HS-27A (cell line): ENCODE measurements around the gene CCDC88A.
"Not testable (repeated sequence)": the region's sequence is repeated elsewhere in the genome, so short reads cannot be mapped to it uniquely, and the experiment has no call there.

Experiments
- DNase-seq: peaks from one replicate; pipeline ENCODE4 v3.0.0-alpha.2; 2012; ENCODE audit warnings: low read depth, missing footprints

Gene CCDC88A

GRCh38 chr2:55421326-55421725 is 1.7 kb upstream of the CCDC88A start:
- no peak for DNase-seq

GRCh38 chr2:55420871-55421270 is 1.2 kb upstream of the CCDC88A start:
- DNase-seq = no peak

DNA sequence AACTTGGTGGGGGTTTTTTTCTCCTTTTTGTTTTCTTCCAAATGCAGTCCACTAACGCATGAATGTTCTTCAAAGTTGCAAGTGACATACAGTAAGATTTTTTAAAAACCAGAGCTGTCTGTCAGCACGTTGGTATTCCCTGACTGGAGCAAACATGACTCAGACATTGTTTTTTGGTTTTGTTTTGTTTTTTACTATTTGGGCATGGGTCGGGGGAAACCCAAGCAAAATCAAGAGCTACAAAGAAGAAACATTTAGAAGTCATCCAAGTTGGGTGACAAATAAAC is 726 bp upstream of the CCDC88A start:
- DNase-seq = no peak

GRCh38 chr2:55419233-55419678 is 400 bp downstream of the CCDC88A start:
- DNase-seq = no peak

DNA sequence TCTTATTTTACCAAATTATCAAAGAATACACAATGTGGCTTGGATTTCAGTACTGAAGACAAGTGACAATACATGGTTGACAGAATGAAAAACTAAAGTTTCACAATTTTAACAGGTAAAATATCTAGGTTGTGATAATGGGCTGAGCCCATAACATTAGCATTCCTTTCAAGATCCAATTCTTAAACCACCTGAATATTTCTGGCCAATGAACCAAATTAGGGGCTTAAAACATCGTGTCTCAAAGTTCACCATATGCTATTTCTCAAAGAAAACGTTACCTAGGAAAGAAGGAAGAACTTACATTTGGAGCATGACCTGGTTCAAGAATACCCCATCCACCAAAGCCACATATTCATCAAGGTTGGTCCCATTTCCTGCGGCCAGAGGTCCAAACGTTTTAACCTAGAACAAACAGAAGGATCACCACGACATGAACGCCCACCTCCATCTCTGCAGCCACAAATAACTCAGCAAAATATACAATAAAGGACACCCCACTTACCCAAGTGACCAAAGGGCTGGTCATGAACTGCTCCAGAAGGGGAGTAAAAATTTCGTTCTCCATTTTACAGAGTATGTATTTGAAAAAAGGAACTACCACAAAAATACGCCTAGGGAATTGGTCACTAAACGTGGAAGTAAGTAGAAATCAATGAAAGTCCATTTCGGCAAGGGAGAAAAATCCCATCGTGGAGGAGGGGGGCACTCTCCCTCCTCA is 984 bp downstream of the CCDC88A start:
- no peak for DNase-seq

DNA sequence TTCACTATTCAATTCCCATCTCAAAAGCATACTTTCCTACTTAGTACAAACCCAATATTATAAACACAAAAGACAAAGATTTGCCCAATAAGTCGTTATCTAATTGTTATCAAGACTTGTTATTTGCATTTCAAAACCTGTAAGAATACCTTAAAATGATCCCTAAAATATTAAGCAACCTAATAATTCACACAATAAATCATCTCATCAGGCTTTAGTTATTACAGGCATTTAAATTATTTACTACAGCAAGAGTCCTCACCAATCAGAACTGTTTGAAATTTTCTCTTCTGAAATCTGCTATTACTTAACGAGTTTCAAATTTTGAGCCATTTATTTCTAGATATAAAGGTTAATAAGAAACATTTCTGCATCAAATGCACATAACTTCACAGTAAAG is 1.6 kb downstream of the CCDC88A start:
- DNase-seq = no peak

GRCh38 chr2:55416786-55417568 is 2.7 kb downstream of the CCDC88A start:
- no peak for DNase-seq

DNA sequence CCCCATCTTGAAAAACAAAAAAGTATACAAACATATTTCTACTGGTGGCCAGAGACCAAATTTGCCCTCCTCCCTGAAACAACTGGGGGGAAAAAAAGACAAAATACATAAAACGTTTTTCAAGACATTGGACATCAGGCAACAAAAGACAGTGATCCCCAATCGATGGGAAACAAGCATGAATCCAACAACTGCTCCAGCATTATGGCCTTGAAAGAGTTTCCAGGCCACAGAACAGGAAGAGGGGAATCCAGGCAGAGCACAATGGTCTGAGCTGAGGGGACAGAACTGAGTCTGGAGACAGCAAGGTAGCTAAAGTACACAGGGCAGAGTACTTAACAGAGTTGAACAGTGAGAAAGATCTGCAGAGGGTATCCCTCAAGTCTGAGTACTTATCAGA is 4.4 kb downstream of the CCDC88A start:
- no peak for DNase-seq

DNA sequence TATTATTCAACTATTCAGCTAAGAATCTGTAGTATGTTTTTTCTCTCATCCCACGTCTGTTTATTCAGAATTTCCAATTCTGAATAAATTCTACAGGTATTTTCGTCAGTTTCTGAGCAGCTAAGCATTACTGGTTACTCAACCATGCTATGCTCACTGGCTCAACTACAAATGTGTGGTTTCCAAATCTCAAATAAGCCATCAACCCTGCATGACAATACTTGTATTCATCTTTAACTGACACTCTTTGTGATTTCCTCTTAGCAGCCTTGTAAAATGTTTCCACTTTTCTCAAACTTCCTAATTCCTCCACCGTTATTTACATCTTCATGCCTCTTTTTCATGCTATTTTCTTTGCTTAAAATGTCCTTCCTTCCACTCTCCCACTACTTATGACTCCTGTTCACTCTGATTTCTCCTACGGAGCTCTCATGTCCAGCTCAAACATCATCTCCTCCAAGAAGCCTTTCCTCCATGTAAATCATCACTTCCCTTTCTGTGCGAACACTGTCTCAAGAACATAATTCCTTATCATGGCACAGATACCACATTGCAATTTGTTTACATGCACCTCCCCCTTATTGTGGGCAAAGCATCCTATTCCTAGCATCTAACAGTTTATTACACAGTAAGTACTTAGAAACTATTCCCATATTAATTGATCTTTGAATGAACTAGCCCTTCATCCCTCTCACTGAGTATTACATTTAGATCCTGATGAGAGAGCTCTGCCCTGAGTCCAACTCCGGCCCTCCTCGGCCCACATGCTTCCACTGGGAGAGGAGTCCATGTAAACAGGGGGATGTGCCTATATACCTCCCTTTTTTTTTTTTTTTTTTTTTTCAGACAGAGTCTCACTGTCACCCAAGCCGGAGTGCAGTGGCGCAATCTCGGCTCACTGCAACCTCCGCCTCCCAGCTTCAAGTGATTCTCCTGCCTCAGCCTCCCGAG is 10.5 kb downstream of the CCDC88A start:
- DNase-seq = no peak

- no peak for DNase-seq
Measured at GRCh38 chr2:55408098-55408882, 11.4 kb downstream of the CCDC88A start.

GRCh38 chr2:55405116-55405515 is 14.5 kb downstream of the CCDC88A start:
- DNase-seq = no peak

DNA sequence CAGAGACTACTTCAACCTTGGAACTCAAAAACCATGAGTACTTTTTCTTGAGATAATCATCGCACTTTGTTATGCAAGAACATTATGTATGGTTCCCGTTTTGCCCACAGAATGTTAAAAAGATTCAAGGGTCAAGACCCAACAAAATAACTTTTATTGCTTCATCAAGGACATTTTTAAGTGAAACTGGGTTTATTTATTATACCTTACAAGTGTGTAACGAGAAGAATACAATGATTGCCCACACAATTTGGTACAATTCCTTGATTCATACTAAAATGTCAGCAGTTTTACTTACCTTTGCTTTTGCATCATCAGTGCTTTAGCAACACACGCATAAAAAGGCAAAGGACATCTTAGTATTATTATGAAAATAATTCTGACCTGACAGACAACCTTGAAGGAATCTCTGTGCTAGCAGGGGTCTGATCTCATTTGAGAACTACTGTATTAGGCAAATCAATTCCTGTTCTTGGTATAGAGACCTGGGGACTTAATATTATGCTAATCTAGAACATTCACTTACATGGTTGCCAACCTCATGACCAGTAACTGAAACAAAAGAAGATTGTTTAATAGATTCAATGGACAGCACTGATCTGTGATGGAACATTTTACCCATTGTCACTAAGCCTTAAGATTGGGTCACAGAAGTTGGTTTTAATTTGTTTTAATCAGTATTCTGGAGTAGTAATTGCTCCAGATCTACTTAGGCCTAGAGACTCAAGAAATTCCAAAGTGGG is 16.2 kb downstream of the CCDC88A start:
- DNase-seq = no peak

GRCh38 chr2:55401124-55401523 is 18.5 kb downstream of the CCDC88A start:
- DNase-seq = no peak

- DNase-seq = no peak
Measured at GRCh38 chr2:55400332-55400731, 19.3 kb downstream of the CCDC88A start.

DNA sequence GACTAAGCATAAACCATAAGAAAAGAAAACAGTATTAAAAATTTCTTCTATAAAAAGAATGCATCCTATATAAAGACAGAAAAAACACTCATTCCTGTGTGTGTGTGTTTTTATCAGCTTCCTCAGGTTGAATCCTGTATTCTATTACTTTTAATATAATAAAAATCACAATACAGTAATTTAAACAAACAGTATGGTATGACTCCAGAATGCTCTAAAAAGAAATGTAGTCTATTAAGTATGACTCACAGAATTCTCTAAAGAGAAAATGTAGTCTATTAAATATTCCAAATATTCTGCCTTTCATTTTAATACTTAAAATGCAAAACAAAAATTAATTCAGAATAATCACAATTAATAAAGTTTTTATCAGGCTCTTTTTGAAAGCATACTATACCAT is 19.8 kb downstream of the CCDC88A start:
- DNase-seq = no peak

GRCh38 chr2:55395724-55396605 is 23.7 kb downstream of the CCDC88A start:
- no peak for DNase-seq

DNA sequence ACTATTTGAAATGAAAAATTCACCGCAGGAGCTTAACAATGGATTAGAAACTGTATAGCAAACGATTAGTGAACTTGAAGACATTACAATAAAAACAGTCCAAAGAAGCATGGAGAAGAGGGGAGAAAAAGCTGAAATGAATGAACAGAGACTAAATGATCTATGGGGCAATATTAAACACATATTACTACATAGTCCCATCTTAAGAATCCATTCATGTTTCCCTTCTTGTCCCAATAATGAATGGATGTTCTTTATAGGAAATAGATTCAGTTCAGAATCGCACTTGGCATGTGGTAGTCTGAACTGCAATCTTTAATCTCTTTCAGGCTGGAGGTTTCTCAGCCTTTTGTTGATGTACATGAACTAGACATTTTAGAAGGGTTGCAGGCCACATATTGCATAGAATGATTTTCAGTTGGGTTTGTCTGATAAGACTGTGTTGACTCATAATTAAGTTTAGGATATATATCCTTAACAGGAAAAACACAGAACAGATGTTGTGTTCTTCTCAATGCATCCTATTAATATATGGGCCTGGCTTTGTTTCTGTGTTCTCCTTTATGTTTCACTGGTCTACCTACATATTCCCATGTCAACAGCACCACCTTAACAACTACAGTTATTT is 27.9 kb downstream of the CCDC88A start:
- no peak for DNase-seq

- DNase-seq = no peak
Measured at GRCh38 chr2:55391155-55391554, 28.5 kb downstream of the CCDC88A start.

GRCh38 chr2:55385516-55385915 is 34.1 kb downstream of the CCDC88A start:
- not testable (repeated sequence) for DNase-seq

GRCh38 chr2:55384786-55385185 is 34.9 kb downstream of the CCDC88A start:
- no peak for DNase-seq
